Colonic mucosa (tissue), 4 donors: Measurements from ENCODE around the gene FBXO7. TPM values are rescaled to one million over a fixed set of nuclear protein-coding genes. Genes with fewer than 3 reads are reported as not detected.

Experiments
- DNase-seq: peaks from one replicate; pipeline ENCODE4 v3.0.0-alpha.2; 2020
- H3K27ac ChIP-seq: fragments of 200-600 bp; one replicate; pipeline ENCODE4 v1.8.0; 2021
- H3K27me3 ChIP-seq: fragments of 200-600 bp; one replicate; pipeline ENCODE4 v1.8.0; 2021
- H3K36me3 ChIP-seq: fragments of 200-600 bp; one replicate; pipeline ENCODE4 v1.8.0; 2021
- H3K4me1 ChIP-seq: fragments of 200-600 bp; one replicate; pipeline ENCODE4 v1.8.0; 2021; ENCODE audit warnings: mild to moderate bottlenecking
- H3K4me3 ChIP-seq: fragments of 200-600 bp; one replicate; pipeline ENCODE4 v1.8.0; 2021
- H3K9ac ChIP-seq, 2 donors: one replicate each; pipeline ENCODE4 v1.7.0; 2013; ENCODE audit warnings: control low read depth in 2 of 2, low read depth in 2 of 2, low read length in 2 of 2
- H3K9me3 ChIP-seq: fragments of 200-600 bp; one replicate; pipeline ENCODE4 v1.8.0; 2021
- intact Hi-C: fragments of 100-400 bp; cut with DNase I; formaldehyde crosslinking; loops from one replicate; pipeline ENCODE4 v1.14.1; 2022
- total RNA-seq, 2 donors: library from RNA; stranded (reverse); fragmentation: NEBNext Ultra II Directional in 1 of 2; extraction: Animal tissue kit (Norgen Biotek cat#: 25700) in 1 of 2; gene quantifications; one replicate each; pipeline ENCODE4 v1.2.1, GENCODE V29; 2021
- TF ChIP-seq, protein P1 (sequence below): fragments of 200-600 bp; IDR thresholded peaks from one replicate; pipeline ENCODE4 v1.8.0; 2022; ENCODE audit warnings: antibody characterized with exemption, mild to moderate bottlenecking
- donor health status: healthy.
- donor health status: DM: no; HTN: no; CAD: no.
- donor health status: DM: no; HTN: no; CAD: no.

The FBXO7 gene
- total RNA-seq, 2 donors from 2014 or later = 62.1 to 81.1 TPM

DNA sequence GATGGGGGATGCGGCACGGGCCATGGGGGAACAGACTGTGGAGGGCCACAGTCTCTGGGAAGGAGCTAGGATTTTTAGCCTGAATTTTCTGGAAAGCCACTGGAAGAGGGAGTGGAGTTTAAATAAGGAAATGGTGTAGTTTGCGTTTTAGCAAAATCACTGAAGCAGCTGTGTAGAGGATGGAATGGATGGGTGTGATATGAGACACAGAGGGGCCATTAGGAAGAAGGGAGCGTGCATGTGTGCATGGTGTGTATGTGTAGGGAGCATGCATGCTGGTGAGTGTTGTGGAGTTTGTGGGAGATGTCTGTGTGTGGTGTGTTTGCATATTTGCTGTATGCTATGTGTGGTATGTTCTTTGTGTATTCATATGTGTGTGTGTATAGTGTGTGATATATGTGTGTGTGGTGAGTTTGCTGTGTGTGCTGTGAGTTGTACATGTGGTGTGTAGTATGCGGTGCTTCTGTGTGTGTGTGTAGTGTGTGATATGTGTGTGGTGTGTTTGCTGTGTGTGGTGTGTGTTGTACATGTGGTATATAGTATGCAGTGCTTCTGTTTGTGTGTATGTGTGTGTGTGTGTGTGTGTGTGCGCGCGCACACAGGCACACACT, 67.6 kb downstream of the FBXO7 start:
- DNase-seq = no peak
- Histone ChIP-seq H3K4me1 (no peaks in the 10 kb centered on the region), H3K9me3 (no peaks in the 10 kb centered on the region), H3K36me3 (no peaks in the 10 kb centered on the region), H3K27me3 (no peaks in the 10 kb centered on the region), H3K9ac (no peak overlapping the region), H3K27ac (no peak overlapping the region), H3K4me3 (no peak overlapping the region)
- intact Hi-C loops = no loop called here
- TF ChIP-seq, protein P1, sequence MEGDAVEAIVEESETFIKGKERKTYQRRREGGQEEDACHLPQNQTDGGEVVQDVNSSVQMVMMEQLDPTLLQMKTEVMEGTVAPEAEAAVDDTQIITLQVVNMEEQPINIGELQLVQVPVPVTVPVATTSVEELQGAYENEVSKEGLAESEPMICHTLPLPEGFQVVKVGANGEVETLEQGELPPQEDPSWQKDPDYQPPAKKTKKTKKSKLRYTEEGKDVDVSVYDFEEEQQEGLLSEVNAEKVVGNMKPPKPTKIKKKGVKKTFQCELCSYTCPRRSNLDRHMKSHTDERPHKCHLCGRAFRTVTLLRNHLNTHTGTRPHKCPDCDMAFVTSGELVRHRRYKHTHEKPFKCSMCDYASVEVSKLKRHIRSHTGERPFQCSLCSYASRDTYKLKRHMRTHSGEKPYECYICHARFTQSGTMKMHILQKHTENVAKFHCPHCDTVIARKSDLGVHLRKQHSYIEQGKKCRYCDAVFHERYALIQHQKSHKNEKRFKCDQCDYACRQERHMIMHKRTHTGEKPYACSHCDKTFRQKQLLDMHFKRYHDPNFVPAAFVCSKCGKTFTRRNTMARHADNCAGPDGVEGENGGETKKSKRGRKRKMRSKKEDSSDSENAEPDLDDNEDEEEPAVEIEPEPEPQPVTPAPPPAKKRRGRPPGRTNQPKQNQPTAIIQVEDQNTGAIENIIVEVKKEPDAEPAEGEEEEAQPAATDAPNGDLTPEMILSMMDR = no peak

DNA sequence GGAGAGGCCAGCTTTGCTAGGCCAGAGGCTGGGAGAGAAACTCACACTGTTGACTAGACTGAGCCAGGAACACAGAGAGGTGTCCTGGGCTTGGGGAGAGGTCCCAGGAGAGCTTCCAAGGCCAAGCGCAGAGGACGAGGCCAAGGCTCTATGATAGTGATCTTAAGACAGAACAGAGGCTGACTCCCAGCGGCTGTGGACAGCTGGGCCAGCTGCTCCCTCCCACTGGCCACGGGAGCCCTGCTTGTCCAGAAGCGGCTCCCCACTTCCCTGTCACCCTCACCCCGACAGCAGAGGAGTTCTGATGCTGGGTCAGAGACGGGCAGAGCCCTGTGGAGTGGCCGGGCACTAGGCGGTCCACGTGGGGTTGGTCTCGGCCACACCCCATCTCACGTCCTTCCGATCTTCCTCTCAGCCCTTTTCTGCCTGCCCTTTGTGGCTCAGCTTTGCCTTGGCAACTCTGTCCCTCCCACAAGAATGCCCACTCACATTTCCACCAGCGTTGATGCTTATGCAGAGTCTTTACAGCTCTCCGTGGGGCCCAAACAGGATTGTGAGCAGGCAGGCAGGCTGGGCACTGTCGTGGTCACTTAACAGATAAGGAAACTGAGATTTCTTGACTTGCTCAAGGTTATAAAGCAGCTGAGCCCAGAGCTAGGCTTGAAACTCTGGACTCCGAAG, 68.2 kb downstream of the FBXO7 start:
- Histone ChIP-seq H3K9me3 (no peaks in the 10 kb centered on the region), H3K9ac (no peak overlapping the region), H3K4me3 (no peak overlapping the region), H3K27ac (no peak overlapping the region), H3K4me1 (no peaks in the 10 kb centered on the region), H3K36me3 (no peaks in the 10 kb centered on the region), H3K27me3 (no peaks in the 10 kb centered on the region)
- intact Hi-C loops = no loop called here
- no peak for DNase-seq
- TF ChIP-seq, protein P1 = no peak

DNA sequence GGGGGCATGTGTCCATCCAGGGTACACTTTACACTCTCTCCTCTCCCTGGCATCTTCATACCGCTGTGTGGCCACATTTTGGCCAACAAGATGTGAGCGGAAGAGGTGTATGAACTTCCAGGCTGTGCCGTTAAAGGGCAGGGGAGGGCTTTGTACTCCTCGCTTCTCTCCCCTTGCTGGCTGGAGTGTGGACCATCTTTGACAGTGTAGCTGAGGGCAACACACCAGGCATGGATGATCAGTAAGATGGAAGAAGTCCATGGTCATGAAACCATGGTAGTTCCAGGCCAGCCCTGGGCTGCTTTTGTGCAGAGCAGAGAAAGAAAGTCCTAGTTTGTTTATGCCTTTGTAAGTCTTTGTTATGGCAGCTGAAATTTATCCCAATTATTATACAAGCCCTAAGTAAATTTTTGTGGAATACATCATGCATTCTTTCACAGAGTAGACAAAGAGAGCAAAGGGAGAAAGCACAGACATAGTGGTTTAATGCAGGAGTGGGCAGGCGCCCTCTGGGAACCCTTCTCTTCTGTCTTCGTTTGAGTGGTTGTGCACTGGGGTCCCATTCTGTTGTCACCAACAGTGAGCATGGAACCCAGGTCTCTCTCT, 70.4 kb downstream of the FBXO7 start:
- intact Hi-C loops = no loop called here
- H3K4me3 ChIP-seq = no peak overlapping the region
- peak overlapping the region in 1 of 2 donors; percentile 24 for H3K9ac ChIP-seq
- TF ChIP-seq, protein P1 = no peak
- no peak overlapping the region for H3K27ac ChIP-seq
- H3K9me3 ChIP-seq = no peaks in the 10 kb centered on the region
- no peaks in the 10 kb centered on the region for H3K4me1 ChIP-seq
- no peaks in the 10 kb centered on the region for H3K36me3 ChIP-seq
- no peaks in the 10 kb centered on the region for H3K27me3 ChIP-seq
- no peak for DNase-seq

DNA sequence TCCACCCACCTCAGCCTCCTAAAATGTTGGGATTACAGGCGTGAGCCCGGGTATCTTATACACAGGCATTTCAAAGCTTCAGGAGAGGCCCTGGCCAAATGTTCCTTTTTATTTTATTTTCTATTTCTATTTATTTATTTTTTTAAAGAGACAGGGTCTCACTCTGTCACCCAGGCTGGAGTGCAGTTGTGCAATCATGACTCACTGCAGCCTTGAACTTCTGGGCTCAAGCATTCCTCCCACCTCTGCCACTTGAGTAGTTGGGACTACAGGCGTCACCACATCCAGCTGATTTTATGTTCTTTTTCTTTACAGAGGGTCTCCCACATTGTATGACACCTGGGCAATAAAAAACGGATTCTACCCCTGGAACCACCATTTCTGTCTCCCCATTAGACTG, 71.2 kb downstream of the FBXO7 start:
- H3K9ac ChIP-seq = no peak overlapping the region
- no peaks in the 10 kb centered on the region for H3K9me3 ChIP-seq
- TF ChIP-seq, protein P1 = no peak
- no peak overlapping the region for H3K4me3 ChIP-seq
- H3K27ac ChIP-seq = no peak overlapping the region
- H3K36me3 ChIP-seq = no peaks in the 10 kb centered on the region
- intact Hi-C loops = no loop called here
- H3K27me3 ChIP-seq = no peaks in the 10 kb centered on the region
- no peak for DNase-seq
- H3K4me1 ChIP-seq = no peaks in the 10 kb centered on the region

DNA sequence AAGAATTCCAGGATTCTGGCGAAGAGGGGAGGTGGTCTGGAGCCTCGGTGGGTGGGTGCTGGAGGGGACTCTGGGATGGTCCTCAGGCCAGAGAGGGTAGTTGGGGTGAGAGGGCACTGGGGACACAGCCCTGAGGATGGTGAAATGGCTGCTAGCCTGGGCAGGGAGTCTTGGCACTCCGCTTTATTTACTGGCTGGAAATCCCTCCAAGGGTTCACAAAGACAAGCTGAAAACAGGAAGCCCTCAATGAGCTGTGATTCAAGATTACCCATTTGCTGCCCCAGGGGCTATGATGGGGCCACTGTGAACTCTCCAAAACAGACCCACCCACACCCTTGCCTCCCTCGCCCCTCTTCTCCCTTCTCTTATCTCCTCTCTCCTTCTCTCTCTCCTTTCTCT, 71.9 kb downstream of the FBXO7 start:
- Histone ChIP-seq H3K27me3 (no peaks in the 10 kb centered on the region), H3K9me3 (no peaks in the 10 kb centered on the region), H3K4me1 (no peaks in the 10 kb centered on the region), H3K4me3 (no peak overlapping the region), H3K27ac (no peak overlapping the region), H3K36me3 (no peaks in the 10 kb centered on the region), H3K9ac (no peak overlapping the region)
- intact Hi-C loops = no loop called here
- DNase-seq = no peak
- TF ChIP-seq, protein P1 = no peak
